ENCODE data around the gene COL7A1. TPM values are rescaled to one million over a fixed set of nuclear protein-coding genes. Genes with fewer than 3 reads are reported as not detected.

Gene COL7A1
- total and polyA plus RNA-seq, 2 donors from 2014 or later: 13.1 to 14.4 TPM

DNA sequence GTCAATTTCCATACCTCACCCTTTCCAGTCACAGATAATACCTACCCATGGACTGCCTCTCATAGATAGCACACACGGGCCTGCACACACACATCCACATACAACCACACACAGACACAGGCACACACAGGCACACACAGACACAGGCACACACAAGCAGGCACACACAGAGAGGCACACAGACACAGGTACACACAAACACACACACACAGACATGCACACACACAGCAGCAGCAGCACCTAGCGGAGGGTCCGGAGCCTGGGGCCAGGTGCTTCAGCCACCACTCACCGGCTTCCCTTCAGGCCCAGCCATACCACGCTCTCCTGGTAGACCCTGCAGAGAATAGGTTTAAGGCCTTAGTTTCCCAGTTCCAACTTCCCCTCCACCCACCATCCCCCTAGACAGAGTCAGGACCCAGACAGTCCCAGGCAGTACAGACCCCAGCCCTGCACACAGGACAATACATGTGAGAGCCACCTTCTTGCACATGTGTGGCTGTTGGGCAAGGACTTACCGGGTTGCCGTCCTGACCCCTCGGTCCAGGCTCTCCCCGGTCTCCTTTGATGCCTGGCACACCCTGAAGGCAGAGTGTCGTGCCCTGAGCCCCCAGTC lies 21.1 kb downstream of the COL7A1 start:
- Histone ChIP-seq H3K27me3 (ENCODE audit: control insufficient read depth, insufficient read depth, low read length) (no peaks in the 10 kb centered on the region), H3K4me3 (ENCODE audit: low read length in 3 of 3) (no peak overlapping the region), H3K36me3 (ENCODE audit: control insufficient read depth in 2 of 3, insufficient read depth in 3 of 3, low read length in 3 of 3) (peaks cover 0 to 2% (median 0%) of the 10 kb centered on the region in 3 donors), H3K27ac (ENCODE audit: low read depth in 2 of 2, low read length in 2 of 2) (no peak overlapping the region), H3K9ac (ENCODE audit: low read length in 3 of 3) (no peak overlapping the region), H3K9me3 (ENCODE audit: control insufficient read depth in 2 of 3, insufficient read depth in 1 of 3, low read length in 3 of 3) (no peaks in the 10 kb centered on the region), H3K4me1 (ENCODE audit: control insufficient read depth in 2 of 3, insufficient read depth in 2 of 3, low read depth in 1 of 3, low read length in 3 of 3) (no peaks in the 10 kb centered on the region)
- DNase-seq: no peak
- TF ChIP-seq, protein P1, sequence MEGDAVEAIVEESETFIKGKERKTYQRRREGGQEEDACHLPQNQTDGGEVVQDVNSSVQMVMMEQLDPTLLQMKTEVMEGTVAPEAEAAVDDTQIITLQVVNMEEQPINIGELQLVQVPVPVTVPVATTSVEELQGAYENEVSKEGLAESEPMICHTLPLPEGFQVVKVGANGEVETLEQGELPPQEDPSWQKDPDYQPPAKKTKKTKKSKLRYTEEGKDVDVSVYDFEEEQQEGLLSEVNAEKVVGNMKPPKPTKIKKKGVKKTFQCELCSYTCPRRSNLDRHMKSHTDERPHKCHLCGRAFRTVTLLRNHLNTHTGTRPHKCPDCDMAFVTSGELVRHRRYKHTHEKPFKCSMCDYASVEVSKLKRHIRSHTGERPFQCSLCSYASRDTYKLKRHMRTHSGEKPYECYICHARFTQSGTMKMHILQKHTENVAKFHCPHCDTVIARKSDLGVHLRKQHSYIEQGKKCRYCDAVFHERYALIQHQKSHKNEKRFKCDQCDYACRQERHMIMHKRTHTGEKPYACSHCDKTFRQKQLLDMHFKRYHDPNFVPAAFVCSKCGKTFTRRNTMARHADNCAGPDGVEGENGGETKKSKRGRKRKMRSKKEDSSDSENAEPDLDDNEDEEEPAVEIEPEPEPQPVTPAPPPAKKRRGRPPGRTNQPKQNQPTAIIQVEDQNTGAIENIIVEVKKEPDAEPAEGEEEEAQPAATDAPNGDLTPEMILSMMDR (IDR thresholded peaks at IDR 0.05; ENCODE audit: borderline replicate concordance, extremely low read depth, insufficient read depth): no peak
- intact Hi-C loops (cut with DNase I): no loop called here
- FAIRE-seq: no peak

DNA sequence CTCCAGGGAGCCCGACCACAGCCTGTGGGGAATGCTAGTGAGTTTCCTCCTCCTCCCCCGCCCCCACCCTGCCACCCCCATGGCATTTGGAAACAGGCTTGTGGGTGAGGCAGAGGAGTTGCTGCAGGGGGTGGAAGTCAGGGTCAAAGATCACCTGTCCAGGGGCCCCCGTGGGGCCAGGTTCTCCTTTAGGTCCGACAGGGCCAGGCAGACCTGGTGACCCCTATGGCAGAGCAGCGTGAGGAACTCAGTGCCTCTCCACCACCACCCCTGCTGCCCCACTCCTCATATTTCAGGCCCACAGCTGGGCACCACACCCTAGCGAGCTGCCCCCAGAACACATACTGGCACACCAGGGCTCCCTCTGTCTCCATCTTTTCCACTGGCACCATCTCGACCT lies 22.6 kb downstream of the COL7A1 start:
- peaks cover 0 to 2% (median 0%) of the 10 kb centered on the region in 3 donors for H3K36me3 ChIP-seq (ENCODE audit: control insufficient read depth in 2 of 3, insufficient read depth in 3 of 3, low read length in 3 of 3)
- H3K4me3 ChIP-seq (ENCODE audit: low read length in 3 of 3): no peak overlapping the region
- H3K27me3 ChIP-seq (ENCODE audit: control insufficient read depth, insufficient read depth, low read length): no peaks in the 10 kb centered on the region
- no peak for FAIRE-seq
- no peak overlapping the region for H3K27ac ChIP-seq (ENCODE audit: low read depth in 2 of 2, low read length in 2 of 2)
- intact Hi-C loops (cut with DNase I): no loop called here
- no peak for DNase-seq
- TF ChIP-seq, protein P1 (IDR thresholded peaks at IDR 0.05; ENCODE audit: borderline replicate concordance, extremely low read depth, insufficient read depth): no peak
- H3K4me1 ChIP-seq (ENCODE audit: control insufficient read depth in 2 of 3, insufficient read depth in 2 of 3, low read depth in 1 of 3, low read length in 3 of 3): no peaks in the 10 kb centered on the region
- H3K9ac ChIP-seq (ENCODE audit: low read length in 3 of 3): no peak overlapping the region
- no peaks in the 10 kb centered on the region for H3K9me3 ChIP-seq (ENCODE audit: control insufficient read depth in 2 of 3, insufficient read depth in 1 of 3, low read length in 3 of 3)

DNA sequence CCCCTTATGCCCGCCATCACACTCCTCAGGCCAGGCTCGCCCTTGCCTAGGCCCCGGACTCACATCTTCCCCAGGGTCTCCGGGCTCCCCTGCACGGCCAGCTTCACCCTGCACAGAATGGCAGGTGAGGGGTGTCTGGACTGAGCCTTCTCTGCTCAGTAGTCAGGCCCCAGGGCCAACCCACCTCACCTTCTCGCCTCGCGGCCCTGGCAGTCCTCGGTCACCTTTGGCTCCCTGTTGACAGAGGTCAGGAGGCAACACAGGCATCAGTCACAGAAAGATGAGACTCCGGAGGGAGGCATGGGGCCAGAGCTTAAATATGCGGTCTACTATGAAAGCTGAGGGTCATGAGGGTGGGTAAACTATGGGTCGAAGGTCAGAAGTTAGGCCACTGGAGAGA lies 23.2 kb downstream of the COL7A1 start:
- Histone ChIP-seq H3K4me3 (ENCODE audit: low read length in 3 of 3) (no peak overlapping the region), H3K9me3 (ENCODE audit: control insufficient read depth in 2 of 3, insufficient read depth in 1 of 3, low read length in 3 of 3) (no peaks in the 10 kb centered on the region), H3K4me1 (ENCODE audit: control insufficient read depth in 2 of 3, insufficient read depth in 2 of 3, low read depth in 1 of 3, low read length in 3 of 3) (no peaks in the 10 kb centered on the region), H3K27me3 (ENCODE audit: control insufficient read depth, insufficient read depth, low read length) (no peaks in the 10 kb centered on the region), H3K27ac (ENCODE audit: low read depth in 2 of 2, low read length in 2 of 2) (no peak overlapping the region), H3K9ac (ENCODE audit: low read length in 3 of 3) (no peak overlapping the region), H3K36me3 (ENCODE audit: control insufficient read depth in 2 of 3, insufficient read depth in 3 of 3, low read length in 3 of 3) (no peaks in the 10 kb centered on the region)
- DNase-seq (no peak), FAIRE-seq (no peak)
- intact Hi-C loops (cut with DNase I): no loop called here
- TF ChIP-seq, protein P1 (IDR thresholded peaks at IDR 0.05; ENCODE audit: borderline replicate concordance, extremely low read depth, insufficient read depth): no peak
